ENCODE measurements around the gene DEXI. TPM values are rescaled to one million over a fixed set of nuclear protein-coding genes. Genes with fewer than 3 reads are reported as not detected.

Gene DEXI
- total and polyA plus RNA-seq, 2 of the 13 experiments (the other 11 are each of a cell fraction or from before 2014, with no cell fraction given), result 51.5 to 70.4 TPM

- WGBS (ENCODE audit: low lambda C conversion rate), result 96% methylated on average over 5 of the region's 5 CpGs
- no peak overlapping the region for H3K4me2 ChIP-seq (ENCODE audit: low read depth, low read length)
- intact Hi-C loops (cut with micrococcal nuclease; ENCODE audit: unreplicated experiment), result no loop called here
- peaks cover 9 to 21% of the 10 kb centered on the region in 2 experiments for H3K36me3 ChIP-seq (replicated peaks in 1 of 2; ENCODE audit: control insufficient read depth in 1 of 2, insufficient read depth in 2 of 2, low read length in 2 of 2)
- in situ Hi-C loops (cut with HindIII; ENCODE audit: extremely low pct_ligation_motif_present, low pct_unique_long_range_greater_than_20kb), result no loop called here
- ChIA-PET CTCF (ENCODE audit: low intra/inter-chr PET ratio, low total read pairs) (no interaction called here), POLR2A (no interaction called here)
- BruUV-seq (replicated peaks), result no TSS peak
- no peak overlapping the region for H3K4me3 ChIP-seq (replicated peaks in 1 of 3; ENCODE audit: insufficient read depth in 1 of 3, low read depth in 2 of 3, low read length in 3 of 3)
- DNase-seq (ENCODE audit: low spot score) (no peak), FAIRE-seq (no peak), ATAC-seq (no peak)
- H3K9ac ChIP-seq (ENCODE audit: insufficient read depth, low read depth, low read length), result no peak overlapping the region
- TF ChIP-seq MTA1 (CRISPR knock-in tag; IDR thresholded peaks at IDR 0.05; ENCODE audit: borderline replicate concordance) (no peak), YEATS2 (CRISPR knock-in tag; IDR thresholded peaks at IDR 0.05; ENCODE audit: borderline replicate concordance) (no peak), ATRX (CRISPR knock-in tag; IDR thresholded peaks at IDR 0.05; ENCODE audit: borderline replicate concordance) (no peak), SRF (IDR thresholded peaks at IDR 0.05; ENCODE audit: low read depth, low read length) (no peak), ZNF225 (CRISPR knock-in tag; IDR thresholded peaks at IDR 0.05) (no peak), CHD4 (IDR thresholded peaks at IDR 0.05; ENCODE audit: borderline replicate concordance, low read length) (no peak), HCFC1 (IDR thresholded peaks at IDR 0.05; ENCODE audit: low read depth, low read length) (no peak), TEAD2 (CRISPR knock-in tag; IDR thresholded peaks at IDR 0.05) (no peak), ZNF792 (CRISPR knock-in tag; IDR thresholded peaks at IDR 0.05) (no peak), THRA (CRISPR knock-in tag; IDR thresholded peaks at IDR 0.05; ENCODE audit: borderline replicate concordance) (no peak), PRMT3 (CRISPR knock-in tag; IDR thresholded peaks at IDR 0.05; ENCODE audit: borderline replicate concordance, low read depth) (no peak), POLR2AphosphoS5 (IDR thresholded peaks at IDR 0.05; ENCODE audit: low read depth, low read length) (no peak), WIZ (CRISPR knock-in tag; IDR thresholded peaks at IDR 0.05) (no peak), ZNF264 (CRISPR knock-in tag; IDR thresholded peaks at IDR 0.05) (no peak), KIAA2018 (CRISPR knock-in tag; IDR thresholded peaks at IDR 0.05; ENCODE audit: borderline replicate concordance) (no peak), NBN (conservative IDR thresholded peaks at IDR 0.05) (no peak)
- H3K9me3 ChIP-seq (ENCODE audit: low read length), result no peaks in the 10 kb centered on the region
- H3K79me2 ChIP-seq (ENCODE audit: insufficient read depth, low read length), result no peaks in the 10 kb centered on the region
- H2AFZ ChIP-seq (ENCODE audit: low read length), result no peak overlapping the region
- peaks cover 12% of the 10 kb centered on the region for H3K4me1 ChIP-seq (ENCODE audit: insufficient read depth, low read length)
- no peaks in the 10 kb centered on the region for H4K20me1 ChIP-seq (ENCODE audit: insufficient read depth, low read length)
- no peak overlapping the region for H3K27ac ChIP-seq (ENCODE audit: extremely low read length, insufficient read depth, low read length)
- no peaks in the 10 kb centered on the region for H3K27me3 ChIP-seq (ENCODE audit: control insufficient read depth in 1 of 2, insufficient read depth in 2 of 2, low read length in 2 of 2)
These were observed 16.9 kb upstream of the DEXI start for GRCh38 chr16:10959161-10959560.
